Measurements from ENCODE around the gene KSR1. TPM values are rescaled to one million over a fixed set of nuclear protein-coding genes. Genes with fewer than 3 reads are reported as not detected.

Gene KSR1
- total and polyA plus RNA-seq, 9 of the 15 experiments (the other 6 are each of a cell fraction or from before 2014, with no cell fraction given), result 1.4 to 51.7 (median 18.4) TPM

- intact Hi-C loops (cut with micrococcal nuclease), result loop anchor here (1.0 to 5.0 kb wide), 2 partner anchors 102 to 302 kb away; no protein-coding TSS in a partner anchor
- no peak for FAIRE-seq
- no peaks in the 10 kb centered on the region for H3K9me3 ChIP-seq (replicated peaks; ENCODE audit: control insufficient read depth, insufficient read depth, low read depth, low read length)
- H3K9me1 ChIP-seq (ENCODE audit: control insufficient read depth, insufficient read depth, low read length), result no peaks in the 10 kb centered on the region
- H3K4me3 ChIP-seq, result no peak overlapping the region
- no peaks in the 10 kb centered on the region for H3K36me3 ChIP-seq (ENCODE audit: control insufficient read depth, insufficient read depth, low read length)
- H3K4me1 ChIP-seq (replicated peaks in 1 of 2; ENCODE audit: control insufficient read depth in 2 of 2, insufficient read depth in 2 of 2, low read length in 2 of 2), result peaks cover 7 to 19% of the 10 kb centered on the region in 2 experiments; a peak in 4 of 5 replicates
- BruUV-seq (replicated peaks), result no TSS peak
- ATAC-seq, result no peak
- H3K27ac ChIP-seq (ENCODE audit: extremely low read depth, low read depth, low read length), result no peak overlapping the region
- no peaks in the 10 kb centered on the region for H4K20me1 ChIP-seq (replicated peaks; ENCODE audit: control insufficient read depth, insufficient read depth, low read length)
- in situ Hi-C loops (cut with MboI), result loop anchor here (5.0 to 10.0 kb wide), 2 partner anchors 47 to 419 kb away; no protein-coding TSS in a partner anchor
- H3K79me2 ChIP-seq (ENCODE audit: control insufficient read depth, insufficient read depth, low read length), result no peaks in the 10 kb centered on the region
- no peaks in the 10 kb centered on the region for H3K27me3 ChIP-seq (ENCODE audit: control insufficient read depth in 2 of 2, insufficient read depth in 2 of 2, low read length in 2 of 2)
- ChIA-PET POLR2A (interaction anchor here (0.8 to 1.4 kb wide), 2 partner anchors 12 to 412 kb away, joined by 3 to 7 read pairs; no protein-coding TSS in a partner anchor), CTCF (ENCODE audit: low intra/inter-chr PET ratio) (interaction anchor here (1.4 to 2.6 kb wide), 5 partner anchors 51 to 226 kb away, joined by 3 to 28 read pairs (median 6); no protein-coding TSS in a partner anchor)
- TF ChIP-seq HNRNPK (IDR thresholded peaks at IDR 0.05; ENCODE audit: low read depth, low read length, poor library complexity, severe bottlenecking) (no peak), ILF3 (IDR thresholded peaks at IDR 0.05; ENCODE audit: borderline replicate concordance) (no peak)
- no peak overlapping the region for H3K9ac ChIP-seq (ENCODE audit: insufficient read depth in 1 of 2, low read depth in 2 of 2, low read length in 2 of 2)
- DNase-seq (ENCODE audit: extremely low read depth in 1 of 4, low spot score in 3 of 4), result no peak
- WGBS (ENCODE audit: insufficient coverage, low coverage, missing lambda C conversion rate), result 83% methylated on average over 13 of the region's 15 CpGs
- peak overlapping the region; percentile 96 for H2AFZ ChIP-seq (ENCODE audit: low read depth, low read length)
- 0 out of 2 replicates have a peak overlapping the region, but pooled peaks have one; percentile 71 for H3K4me2 ChIP-seq (ENCODE audit: insufficient read depth, low read length)
Observed at GRCh38 chr17:27654136-27654535, 197.9 kb downstream of the KSR1 start.
